WERI-Rb-1 (cell line): Measurements from ENCODE around the gene SLC2A10.

Experiments
- DNase-seq: peaks from one replicate; pipeline ENCODE4 v3.0.0-alpha.2; 2020
- H3K27ac ChIP-seq: fragments of 250-450 bp; sonication (Bioruptor Pico); 2 replicates; pipeline ENCODE4 v1.5.1; 2020; ENCODE audit warnings: mild to moderate bottlenecking, moderate library complexity
- H3K27me3 ChIP-seq: fragments of 250-450 bp; sonication (Bioruptor Pico); 2 replicates; pipeline ENCODE4 v1.5.1; 2021; ENCODE audit warnings: mild to moderate bottlenecking, low read depth, moderate library complexity; ENCODE audit not compliant: insufficient read depth, severe bottlenecking
- H3K36me3 ChIP-seq: fragments of 250-450 bp; sonication (Bioruptor Pico); 2 replicates; pipeline ENCODE4 v1.5.1; 2020; ENCODE audit warnings: mild to moderate bottlenecking, moderate library complexity
- H3K4me3 ChIP-seq: 2 replicates; pipeline ENCODE4 v1.5.1; 2011; ENCODE audit warnings: low read depth, mild to moderate bottlenecking, control low read depth, low read length
- H3K9me3 ChIP-seq: fragments of 250-450 bp; sonication (Bioruptor Pico); 2 replicates; pipeline ENCODE4 v1.5.1; 2021; ENCODE audit warnings: mild to moderate bottlenecking, moderate library complexity; ENCODE audit not compliant: severe bottlenecking
- CTCF ChIP-seq: IDR thresholded peaks from 2 replicates; pipeline ENCODE4 v1.5.1; 2011; ENCODE audit warnings: low read depth, mild to moderate bottlenecking, control low read depth, inconsistent platforms, low read length

Gene SLC2A10

GRCh38 chr20:46774236-46774635, 64.8 kb downstream of the SLC2A10 start:
- no peak overlapping the region for H3K27ac ChIP-seq
- no peak for TF ChIP-seq CTCF
- no peak for DNase-seq
- H3K27me3 ChIP-seq: no peaks in the 10 kb centered on the region
- H3K9me3 ChIP-seq: no peaks in the 10 kb centered on the region
- H3K36me3 ChIP-seq: no peaks in the 10 kb centered on the region
- H3K4me3 ChIP-seq: no peak overlapping the region

- Histone ChIP-seq H3K4me3 (no peak overlapping the region), H3K9me3 (no peaks in the 10 kb centered on the region), H3K27me3 (no peaks in the 10 kb centered on the region), H3K36me3 (no peaks in the 10 kb centered on the region), H3K27ac (no peak overlapping the region)
- no peak for TF ChIP-seq CTCF
- no peak for DNase-seq
Observed at GRCh38 chr20:46774943-46775560, 65.6 kb downstream of the SLC2A10 start.

- Histone ChIP-seq H3K36me3 (no peaks in the 10 kb centered on the region), H3K9me3 (no peaks in the 10 kb centered on the region), H3K27ac (no peak overlapping the region), H3K27me3 (no peaks in the 10 kb centered on the region), H3K4me3 (no peak overlapping the region)
- TF ChIP-seq CTCF: no peak
- DNase-seq: no peak
Observed at GRCh38 chr20:46775806-46776205, 66.4 kb downstream of the SLC2A10 start.

- no peak overlapping the region for H3K27ac ChIP-seq
- no peaks in the 10 kb centered on the region for H3K36me3 ChIP-seq
- no peaks in the 10 kb centered on the region for H3K9me3 ChIP-seq
- no peak overlapping the region for H3K4me3 ChIP-seq
- no peak for DNase-seq
- TF ChIP-seq CTCF: no peak
- no peaks in the 10 kb centered on the region for H3K27me3 ChIP-seq
Observed at GRCh38 chr20:46777331-46777730, 67.9 kb downstream of the SLC2A10 start.

- DNase-seq: no peak
- no peak overlapping the region for H3K27ac ChIP-seq
- TF ChIP-seq CTCF: no peak
- H3K4me3 ChIP-seq: no peak overlapping the region
- no peaks in the 10 kb centered on the region for H3K9me3 ChIP-seq
- H3K27me3 ChIP-seq: no peaks in the 10 kb centered on the region
- H3K36me3 ChIP-seq: no peaks in the 10 kb centered on the region
Observed at GRCh38 chr20:46779831-46780230, 70.4 kb downstream of the SLC2A10 start.
